ENCODE results near the gene ANO10.

The ANO10 gene

GRCh38 chr3:43582866-43583265 lies 38.9 kb downstream of the ANO10 start:
- TF ChIP-seq EGR1 (IDR thresholded peaks at IDR 0.05) = no peak
- no peak for TF ChIP-seq EP300 (IDR thresholded peaks at IDR 0.05; ENCODE audit: borderline replicate concordance)
- no peak for TF ChIP-seq TCF12 (IDR thresholded peaks at IDR 0.05; ENCODE audit: low read depth)
- TF ChIP-seq TEAD4 (IDR thresholded peaks at IDR 0.05) = no peak
- TF ChIP-seq FOXM1 (IDR thresholded peaks at IDR 0.05; ENCODE audit: borderline replicate concordance, low read depth) = no peak
- no peak for TF ChIP-seq NFIC (IDR thresholded peaks at IDR 0.05)
- TF ChIP-seq CREB1 (IDR thresholded peaks at IDR 0.05; ENCODE audit: low read depth) = no peak
- no peak for TF ChIP-seq CEBPB (IDR thresholded peaks at IDR 0.05)
- TF ChIP-seq RAD21 (IDR thresholded peaks at IDR 0.05; ENCODE audit: low read depth) = no peak
- no peak for TF ChIP-seq YY1 (IDR thresholded peaks at IDR 0.05; ENCODE audit: low read depth)
- TF ChIP-seq ZBTB7A (IDR thresholded peaks at IDR 0.05; ENCODE audit: low read depth) = no peak
- no peak for TF ChIP-seq MAX (IDR thresholded peaks at IDR 0.05)
- TF ChIP-seq USF1 (IDR thresholded peaks at IDR 0.05) = no peak
- no peak for TF ChIP-seq REST (IDR thresholded peaks at IDR 0.05; ENCODE audit: low read depth)
- TF ChIP-seq TAF1 (IDR thresholded peaks at IDR 0.05; ENCODE audit: low read depth) = no peak

- TF ChIP-seq USF1 (IDR thresholded peaks at IDR 0.05) = no peak
- no peak for TF ChIP-seq EP300 (IDR thresholded peaks at IDR 0.05; ENCODE audit: borderline replicate concordance)
Observed at GRCh38 chr3:43581343-43581742, 40.5 kb downstream of the ANO10 start.

GRCh38 chr3:43580181-43580580 lies 41.6 kb downstream of the ANO10 start:
- TF ChIP-seq NFIC (IDR thresholded peaks at IDR 0.05) (no peak), USF1 (IDR thresholded peaks at IDR 0.05) (no peak), FOXM1 (IDR thresholded peaks at IDR 0.05; ENCODE audit: borderline replicate concordance, low read depth) (no peak), ZBTB7A (IDR thresholded peaks at IDR 0.05; ENCODE audit: low read depth) (no peak), TAF1 (IDR thresholded peaks at IDR 0.05; ENCODE audit: low read depth) (no peak), MAX (IDR thresholded peaks at IDR 0.05) (no peak), REST (IDR thresholded peaks at IDR 0.05; ENCODE audit: low read depth) (no peak)

GRCh38 chr3:43573576-43573975 lies 48.2 kb downstream of the ANO10 start:
- TF ChIP-seq NFIC (IDR thresholded peaks at IDR 0.05) (no peak), CEBPB (IDR thresholded peaks at IDR 0.05) (no peak), RAD21 (IDR thresholded peaks at IDR 0.05; ENCODE audit: low read depth) (no peak), YY1 (IDR thresholded peaks at IDR 0.05; ENCODE audit: low read depth) (no peak), USF1 (IDR thresholded peaks at IDR 0.05) (no peak), EGR1 (IDR thresholded peaks at IDR 0.05) (no peak), TAF1 (IDR thresholded peaks at IDR 0.05; ENCODE audit: low read depth) (no peak), FOXM1 (IDR thresholded peaks at IDR 0.05; ENCODE audit: borderline replicate concordance, low read depth) (no peak), MAX (IDR thresholded peaks at IDR 0.05) (no peak), EP300 (IDR thresholded peaks at IDR 0.05; ENCODE audit: borderline replicate concordance) (no peak), CREB1 (IDR thresholded peaks at IDR 0.05; ENCODE audit: low read depth) (no peak), REST (IDR thresholded peaks at IDR 0.05; ENCODE audit: low read depth) (no peak), TEAD4 (IDR thresholded peaks at IDR 0.05) (no peak), ZBTB7A (IDR thresholded peaks at IDR 0.05; ENCODE audit: low read depth) (no peak), TCF12 (IDR thresholded peaks at IDR 0.05; ENCODE audit: low read depth) (no peak)
